HFFc6 (cell line): ENCODE data around the gene CLDN3. TPM values are rescaled to one million over a fixed set of nuclear protein-coding genes. Genes with fewer than 3 reads are reported as not detected.

Experiments
- DNase-seq: peaks from one replicate; pipeline ENCODE4 v3.0.0-alpha.2; 2018
- H3K27ac Mint-ChIP-seq: 2 replicates; pipeline ENCODE4 v1.8.0; 2020; ENCODE audit warnings: mild to moderate bottlenecking, mixed read lengths
- H3K27me3 Mint-ChIP-seq: 2 replicates; pipeline ENCODE4 v1.8.0; 2021; ENCODE audit warnings: mild to moderate bottlenecking, moderate library complexity, mixed read lengths; ENCODE audit not compliant: insufficient read depth
- H3K36me3 Mint-ChIP-seq: 2 replicates; pipeline ENCODE4 v1.8.0; 2021; ENCODE audit warnings: low read depth, mixed read lengths
- H3K4me1 Mint-ChIP-seq: 2 replicates; pipeline ENCODE4 v1.8.0; 2020; ENCODE audit warnings: low read depth, mixed read lengths
- H3K4me3 Mint-ChIP-seq: 2 replicates; pipeline ENCODE4 v1.8.0; 2020; ENCODE audit warnings: mild to moderate bottlenecking, moderate library complexity, mixed read lengths
- H3K9me3 Mint-ChIP-seq: 2 replicates; pipeline ENCODE4 v1.8.0; 2020; ENCODE audit warnings: mild to moderate bottlenecking, mixed read lengths
- CTCF ChIP-seq: fragments of 200-600 bp; sonication (generic); IDR thresholded peaks from 2 replicates; pipeline ENCODE4 v1.5.0; 2021; ENCODE audit warnings: antibody characterized with exemption, mild to moderate bottlenecking
- long read RNA-seq: library from polyadenylated mRNA; unstranded; transcript quantifications from one replicate; pipeline ENCODE4 v2.0.0, GENCODE V29; 2019
- total RNA-seq, 6 experiments: library from RNA; stranded (reverse); fragmentation: NEBNext Ultra II Directional; extraction: Animal tissue kit (Norgen Biotek cat#: 25700); gene quantifications; 2 replicates in 1 of 6; 3 replicates in 5 of 6; pipeline ENCODE4 v1.2.3, GENCODE V29; 2021

CLDN3 gene
- total RNA-seq: not detected
- long read RNA-seq: 0 reads

DNA sequence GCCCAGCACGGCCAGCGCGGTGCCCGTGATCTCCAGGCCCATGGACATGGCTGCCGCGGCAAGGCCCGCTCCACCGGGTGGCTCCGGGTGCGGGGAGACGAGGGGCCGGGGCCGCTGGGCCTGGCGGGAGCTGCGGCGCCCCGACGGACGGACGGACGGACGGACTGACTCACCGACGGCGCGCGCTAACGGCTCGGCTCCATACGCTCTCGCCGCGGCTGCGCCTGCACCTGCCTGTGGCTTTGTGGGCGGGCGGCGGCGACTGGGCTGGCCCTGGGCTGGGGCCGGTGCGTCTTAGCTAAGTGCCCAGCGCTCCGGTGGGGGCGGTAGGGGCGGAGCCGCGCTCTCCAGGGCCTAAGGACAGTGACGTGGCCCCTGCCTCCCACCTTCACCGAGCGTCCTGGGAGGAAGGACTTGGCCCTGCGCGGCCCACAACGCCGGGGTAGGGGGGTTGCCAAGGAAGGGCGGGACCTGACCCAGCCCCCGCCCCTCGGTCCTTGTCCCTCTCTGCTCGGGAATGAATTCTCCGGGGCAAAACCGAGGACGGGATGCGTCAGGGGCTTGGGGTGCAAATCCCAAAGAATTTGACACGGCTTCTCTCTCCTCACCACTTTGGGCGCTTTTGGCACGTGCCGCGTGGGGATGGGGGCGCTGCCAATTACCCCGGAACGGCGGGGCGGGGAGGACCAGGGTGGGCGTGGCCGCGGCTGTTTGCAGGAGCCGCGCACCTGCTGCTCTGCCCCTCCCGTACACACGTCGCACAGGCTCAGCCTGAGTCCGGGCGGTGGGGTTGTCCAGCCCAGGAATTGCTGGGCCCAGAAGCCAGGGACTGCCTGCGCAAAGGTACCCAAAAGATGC, at the start of gene CLDN3:
Gene CLDN3 (minus strand): TSS at position 269 of the 858 bp plus-strand sequence. CDS start 221 bp downstream, at position 48.
- no peak for TF ChIP-seq CTCF
- Mint-ChIP-seq H3K4me3 (no peak within 1 kb of the TSS), H3K4me1 (peaks cover 15% of the 10 kb centered on the region), H3K9me3 (no peaks in the 10 kb centered on the region), H3K36me3 (no peaks in the 10 kb centered on the region; the same call in 1 of the 2 replicates), H3K27me3 (peaks cover 22% of the 10 kb centered on the region), H3K27ac (no peak within 1 kb of the TSS)
- DNase-seq: no peak

- H3K27me3 Mint-ChIP-seq: no peaks in the 10 kb centered on the region; the same call in 1 of the 2 replicates
- H3K9me3 Mint-ChIP-seq: no peaks in the 10 kb centered on the region
- no peak overlapping the region for H3K27ac Mint-ChIP-seq
- no peak for DNase-seq
- no peak overlapping the region for H3K4me3 Mint-ChIP-seq
- TF ChIP-seq CTCF: no peak
- H3K4me1 Mint-ChIP-seq: peaks cover 15% of the 10 kb centered on the region
- H3K36me3 Mint-ChIP-seq: peaks cover 4% of the 10 kb centered on the region; the same call in 1 of the 2 replicates
These were observed 47.1 kb upstream of the CLDN3 start for GRCh38 chr7:73817121-73817520.

GRCh38 chr7:73815436-73815835, 45.4 kb upstream of the CLDN3 start:
- H3K4me1 Mint-ChIP-seq: peaks cover 14% of the 10 kb centered on the region
- peaks cover 4% of the 10 kb centered on the region; the same call in 1 of the 2 replicates for H3K36me3 Mint-ChIP-seq
- TF ChIP-seq CTCF: no peak
- no peak overlapping the region for H3K27ac Mint-ChIP-seq
- peaks cover 2% of the 10 kb centered on the region for H3K27me3 Mint-ChIP-seq
- no peak for DNase-seq
- H3K4me3 Mint-ChIP-seq: no peak overlapping the region
- H3K9me3 Mint-ChIP-seq: no peaks in the 10 kb centered on the region

DNA sequence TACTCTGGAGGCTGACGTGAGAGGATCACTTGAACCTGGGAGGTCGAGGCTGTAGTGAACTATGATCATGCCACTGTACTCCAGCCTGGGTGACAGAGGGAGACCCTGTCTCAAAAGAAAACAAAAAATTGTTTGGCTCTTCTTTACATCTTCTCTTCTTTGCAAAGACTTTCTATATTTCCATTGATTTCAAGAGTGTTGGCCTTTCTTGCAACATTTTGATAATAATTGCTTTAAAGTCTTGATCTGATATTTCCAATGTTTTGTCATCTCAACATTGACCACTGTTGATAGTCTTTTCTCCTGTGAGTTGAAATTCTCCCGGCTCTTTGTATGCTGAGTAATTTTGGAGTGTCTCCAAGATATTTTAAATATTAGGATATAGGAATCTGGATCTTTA, 42.9 kb upstream of the CLDN3 start:
- Mint-ChIP-seq H3K9me3 (no peaks in the 10 kb centered on the region), H3K36me3 (peaks cover 4% of the 10 kb centered on the region; the same call in 1 of the 2 replicates), H3K4me3 (no peak overlapping the region), H3K27ac (no peak overlapping the region), H3K4me1 (peaks cover 18% of the 10 kb centered on the region), H3K27me3 (peaks cover 2% of the 10 kb centered on the region)
- no peak for DNase-seq
- TF ChIP-seq CTCF: no peak

DNA sequence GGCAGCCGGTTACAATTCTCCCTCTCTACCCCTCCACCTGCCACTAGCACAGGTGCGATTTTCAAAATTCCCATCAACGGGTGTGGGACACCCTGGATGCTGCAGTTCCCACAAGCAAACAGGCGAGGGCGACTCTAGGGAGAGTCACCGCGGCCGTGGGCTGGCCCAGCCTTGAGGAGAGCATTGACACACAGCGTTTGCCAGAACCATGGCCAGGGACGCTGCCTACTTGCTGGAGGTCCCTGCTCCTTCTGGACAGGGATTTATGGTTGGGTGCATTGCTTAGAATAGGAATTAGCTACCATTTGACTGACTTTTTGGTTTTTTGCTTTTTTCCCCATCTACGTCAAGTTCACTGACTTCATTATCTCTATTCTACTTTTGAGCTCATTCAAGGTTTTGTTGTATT, 41.7 kb upstream of the CLDN3 start:
- peaks cover 2% of the 10 kb centered on the region for H3K27me3 Mint-ChIP-seq
- H3K9me3 Mint-ChIP-seq: no peaks in the 10 kb centered on the region
- peaks cover 4% of the 10 kb centered on the region; the same call in 1 of the 2 replicates for H3K36me3 Mint-ChIP-seq
- no peak overlapping the region for H3K27ac Mint-ChIP-seq
- peaks cover 18% of the 10 kb centered on the region for H3K4me1 Mint-ChIP-seq
- H3K4me3 Mint-ChIP-seq: no peak overlapping the region
- DNase-seq: peak; percentile 54
- peak; percentile 90 for TF ChIP-seq CTCF
